Measurements from ENCODE around the gene PAK4.
"Not testable (repeated sequence)": the region's sequence is repeated elsewhere in the genome, so short reads cannot be mapped to it uniquely, and the experiment has no call there.

PAK4 gene

GRCh38 chr19:39125554-39126311 lies at the start of gene PAK4:
TSS of gene PAK4 (plus strand) at chr19:39125786. CDS start at chr19:39169554, 43,768 bp downstream.
- peak; percentile 99 for DNase-seq (ENCODE audit: low spot score)

GRCh38 chr19:39077323-39077722 lies 48.3 kb upstream of the PAK4 start:
- no peak for DNase-seq (ENCODE audit: low spot score)

GRCh38 chr19:39078436-39079200 lies 47.0 kb upstream of the PAK4 start:
- peak; percentile 22 for DNase-seq (ENCODE audit: low spot score)

- DNase-seq (ENCODE audit: low spot score), result peak; percentile 41
Measured at GRCh38 chr19:39080431-39080830, 45.2 kb upstream of the PAK4 start.

- no peak for DNase-seq (ENCODE audit: low spot score)
Measured at GRCh38 chr19:39082167-39082566, 43.4 kb upstream of the PAK4 start.

GRCh38 chr19:39082745-39083598 lies 42.6 kb upstream of the PAK4 start:
- peak; percentile 73 for DNase-seq (ENCODE audit: low spot score)

GRCh38 chr19:39083599-39083982 lies 42.0 kb upstream of the PAK4 start:
- DNase-seq (ENCODE audit: low spot score), result no peak

GRCh38 chr19:39083983-39084731 lies 41.4 kb upstream of the PAK4 start, which contains the start of gene ACP7:
TSS of gene ACP7 (plus strand) at chr19:39084368. CDS start at chr19:39085270, 902 bp downstream.
- DNase-seq (ENCODE audit: low spot score), result no peak

GRCh38 chr19:39084732-39085080 lies 40.9 kb upstream of the PAK4 start:
- no peak for DNase-seq (ENCODE audit: low spot score)

- DNase-seq (ENCODE audit: low spot score), result no peak
Measured at GRCh38 chr19:39085392-39085791, 40.2 kb upstream of the PAK4 start.

- peak; percentile 55 for DNase-seq (ENCODE audit: low spot score)
Measured at GRCh38 chr19:39086386-39086785, 39.2 kb upstream of the PAK4 start.

GRCh38 chr19:39087907-39088686 lies 37.5 kb upstream of the PAK4 start:
- no peak for DNase-seq (ENCODE audit: low spot score)

- DNase-seq (ENCODE audit: low spot score), result not testable (repeated sequence)
Measured at GRCh38 chr19:39090016-39090415, 35.6 kb upstream of the PAK4 start.

- DNase-seq (ENCODE audit: low spot score), result no peak
Measured at GRCh38 chr19:39090881-39091280, 34.7 kb upstream of the PAK4 start.

GRCh38 chr19:39095799-39096540 lies 29.6 kb upstream of the PAK4 start:
- not testable (repeated sequence) for DNase-seq (ENCODE audit: low spot score)

- DNase-seq (ENCODE audit: low spot score), result no peak
Measured at GRCh38 chr19:39097299-39097698, 28.3 kb upstream of the PAK4 start.

- DNase-seq (ENCODE audit: low spot score), result no peak
Measured at GRCh38 chr19:39097721-39098120, 27.9 kb upstream of the PAK4 start.

- no peak for DNase-seq (ENCODE audit: low spot score)
Measured at GRCh38 chr19:39098365-39099269, 27.0 kb upstream of the PAK4 start.

GRCh38 chr19:39099341-39099740 lies 26.2 kb upstream of the PAK4 start:
- DNase-seq (ENCODE audit: low spot score), result no peak
